ENCODE results near the gene ZNF423. TPM values are rescaled to one million over a fixed set of nuclear protein-coding genes. Genes with fewer than 3 reads are reported as not detected.

Gene ZNF423
- total and polyA plus RNA-seq, 10 donors: 0.36 to 7.0 (median 3.7) TPM

- intact Hi-C loops (cut with DNase I; ENCODE audit: low total_unique reads): no loop called here
- Histone ChIP-seq H3K27ac (no peak overlapping the region), H3K36me3 (no peaks in the 10 kb centered on the region), H3K4me1 (peaks cover 3 to 37% (median 18%) of the 10 kb centered on the region in 6 donors), H3K4me3 (no peak overlapping the region), H3K9me3 (no peaks in the 10 kb centered on the region), H3K27me3 (replicated peaks in 1 of 7) (no peaks in the 10 kb centered on the region)
- WGBS, 5 donors: 62 to 95% (median 85%) methylated on average over 2 of the region's 2 CpGs
- TF ChIP-seq POLR2A (IDR thresholded peaks at IDR 0.05): no peak
- TF ChIP-seq CTCF (IDR thresholded peaks at IDR 0.05 in 8 of 11, conservative IDR thresholded peaks at IDR 0.05 in 3 of 11): no peak
- no peak for DNase-seq
Measured at GRCh38 chr16:49846800-49847199, 9.1 kb downstream of the ZNF423 start.

GRCh38 chr16:49844359-49844758 is 11.6 kb downstream of the ZNF423 start:
- peak overlapping the region in 2 of 8 donors; percentile 33 to 39 for H3K27ac ChIP-seq
- H3K27me3 ChIP-seq (replicated peaks in 1 of 7): peaks cover 0 to 7% (median 0%) of the 10 kb centered on the region in 7 donors
- no peaks in the 10 kb centered on the region for H3K9me3 ChIP-seq
- TF ChIP-seq POLR2A (IDR thresholded peaks at IDR 0.05) (no peak), POLR2AphosphoS5 (IDR thresholded peaks at IDR 0.05) (no peak), CTCF (IDR thresholded peaks at IDR 0.05 in 8 of 11, conservative IDR thresholded peaks at IDR 0.05 in 3 of 11) (no peak)
- intact Hi-C loops (cut with DNase I; ENCODE audit: low total_unique reads): no loop called here
- peaks cover 0 to 22% (median 5%) of the 10 kb centered on the region in 6 donors for H3K4me1 ChIP-seq
- 83 to 90% (median 84%) methylated on average over 6 of the region's 6 CpGs for WGBS, 5 donors
- no peak for DNase-seq
- H3K4me3 ChIP-seq: no peak overlapping the region
- H3K36me3 ChIP-seq: no peaks in the 10 kb centered on the region

GRCh38 chr16:49843758-49844157 is 12.2 kb downstream of the ZNF423 start:
- no peaks in the 10 kb centered on the region for H3K9me3 ChIP-seq
- no peak for DNase-seq
- intact Hi-C loops (cut with DNase I; ENCODE audit: low total_unique reads): no loop called here
- peaks cover 0 to 13% (median 1%) of the 10 kb centered on the region in 7 donors for H3K27me3 ChIP-seq (replicated peaks in 1 of 7)
- peak overlapping the region in 4 of 8 donors; percentile 7 to 39 (median 24) for H3K27ac ChIP-seq
- no peaks in the 10 kb centered on the region for H3K36me3 ChIP-seq
- 67 to 82% (median 70%) methylated on average over 8 of the region's 8 CpGs for WGBS, 5 donors
- H3K4me1 ChIP-seq: peaks cover 0 to 28% (median 5%) of the 10 kb centered on the region in 6 donors
- no peak overlapping the region for H3K4me3 ChIP-seq
- TF ChIP-seq POLR2A (IDR thresholded peaks at IDR 0.05) (no peak), CTCF (IDR thresholded peaks at IDR 0.05 in 8 of 11, conservative IDR thresholded peaks at IDR 0.05 in 3 of 11) (no peak), POLR2AphosphoS5 (IDR thresholded peaks at IDR 0.05) (no peak)

GRCh38 chr16:49842972-49843371 is 12.9 kb downstream of the ZNF423 start:
- no peak for TF ChIP-seq POLR2AphosphoS5 (IDR thresholded peaks at IDR 0.05)
- no peak for TF ChIP-seq CTCF (IDR thresholded peaks at IDR 0.05 in 8 of 11, conservative IDR thresholded peaks at IDR 0.05 in 3 of 11)
- TF ChIP-seq POLR2A (IDR thresholded peaks at IDR 0.05): no peak
- WGBS, 5 donors: 60 to 77% (median 67%) methylated on average over 4 of the region's 4 CpGs
- DNase-seq: no peak
- intact Hi-C loops (cut with DNase I; ENCODE audit: low total_unique reads): no loop called here
- Histone ChIP-seq H3K27ac (peak overlapping the region in 2 of 8 donors; percentile 16 to 39), H3K4me1 (peaks cover 0 to 36% (median 7%) of the 10 kb centered on the region in 6 donors), H3K4me3 (no peak overlapping the region), H3K9me3 (no peaks in the 10 kb centered on the region), H3K36me3 (no peaks in the 10 kb centered on the region), H3K27me3 (replicated peaks in 1 of 7) (peaks cover 0 to 21% (median 7%) of the 10 kb centered on the region in 7 donors)
